BE2C (cell line): Measurements from ENCODE around the gene OR6A2.

ENCODE experiments used
- DNase-seq: peaks from one replicate; pipeline ENCODE4 v3.0.0-alpha.2; 2020
- H3K27me3 ChIP-seq: fragments of 250-450 bp; sonication (Bioruptor Pico); 2 replicates; pipeline ENCODE4 v1.5.1; 2020; ENCODE audit warnings: mild to moderate bottlenecking
- H3K36me3 ChIP-seq: fragments of 250-450 bp; sonication (Bioruptor Pico); 2 replicates; pipeline ENCODE4 v1.5.1; 2020; ENCODE audit warnings: mild to moderate bottlenecking
- H3K4me1 ChIP-seq: fragments of 250-450 bp; sonication (Bioruptor Pico); 2 replicates; pipeline ENCODE4 v1.5.1; 2020
- H3K4me3 ChIP-seq: 2 replicates; pipeline ENCODE4 v1.5.1; 2011; ENCODE audit warnings: low read depth, low read length
- H3K9me3 ChIP-seq: fragments of 250-450 bp; sonication (Bioruptor Pico); 2 replicates; pipeline ENCODE4 v1.5.1; 2020
- CTCF ChIP-seq: IDR thresholded peaks from 2 replicates; pipeline ENCODE4 v1.5.1; 2012; ENCODE audit warnings: mild to moderate bottlenecking, low read depth, low read length

The OR6A2 gene

GRCh38 chr11:6833356-6833755 is 33.9 kb upstream of the OR6A2 start:
- no peaks in the 10 kb centered on the region for H3K36me3 ChIP-seq
- H3K9me3 ChIP-seq: no peaks in the 10 kb centered on the region
- no peak for TF ChIP-seq CTCF
- H3K4me3 ChIP-seq: no peak overlapping the region
- no peak for DNase-seq
- H3K27me3 ChIP-seq: no peaks in the 10 kb centered on the region
- H3K4me1 ChIP-seq: no peaks in the 10 kb centered on the region

- no peak for TF ChIP-seq CTCF
- no peak for DNase-seq
- H3K27me3 ChIP-seq: no peaks in the 10 kb centered on the region
- no peak overlapping the region for H3K4me3 ChIP-seq
- H3K4me1 ChIP-seq: no peaks in the 10 kb centered on the region
- no peaks in the 10 kb centered on the region for H3K9me3 ChIP-seq
- no peaks in the 10 kb centered on the region for H3K36me3 ChIP-seq
These were observed 28.6 kb upstream of the OR6A2 start for GRCh38 chr11:6828103-6828502.

GRCh38 chr11:6825231-6825744 is 25.8 kb upstream of the OR6A2 start:
- H3K9me3 ChIP-seq: no peaks in the 10 kb centered on the region
- no peak for TF ChIP-seq CTCF
- H3K4me3 ChIP-seq: no peak overlapping the region
- no peak for DNase-seq
- no peaks in the 10 kb centered on the region for H3K4me1 ChIP-seq
- no peaks in the 10 kb centered on the region for H3K27me3 ChIP-seq
- no peaks in the 10 kb centered on the region for H3K36me3 ChIP-seq

- no peak for DNase-seq
- Histone ChIP-seq H3K36me3 (no peaks in the 10 kb centered on the region), H3K9me3 (no peaks in the 10 kb centered on the region), H3K27me3 (no peaks in the 10 kb centered on the region), H3K4me3 (no peak overlapping the region), H3K4me1 (no peaks in the 10 kb centered on the region)
- no peak for TF ChIP-seq CTCF
These were observed 24.8 kb upstream of the OR6A2 start for GRCh38 chr11:6824136-6824823.

GRCh38 chr11:6818967-6819366 is 19.5 kb upstream of the OR6A2 start:
- no peaks in the 10 kb centered on the region for H3K36me3 ChIP-seq
- H3K4me1 ChIP-seq: no peaks in the 10 kb centered on the region
- H3K9me3 ChIP-seq: no peaks in the 10 kb centered on the region
- no peaks in the 10 kb centered on the region for H3K27me3 ChIP-seq
- no peak overlapping the region for H3K4me3 ChIP-seq
- no peak for TF ChIP-seq CTCF
- no peak for DNase-seq

- Histone ChIP-seq H3K9me3 (no peaks in the 10 kb centered on the region), H3K4me3 (no peak overlapping the region), H3K4me1 (no peaks in the 10 kb centered on the region), H3K36me3 (no peaks in the 10 kb centered on the region), H3K27me3 (no peaks in the 10 kb centered on the region)
- DNase-seq: no peak
- TF ChIP-seq CTCF: no peak
These were observed 18.2 kb upstream of the OR6A2 start for GRCh38 chr11:6817694-6818093.
